H1 (cell line): Measurements from ENCODE around the gene DRC1. TPM values are rescaled to one million over a fixed set of nuclear protein-coding genes. Genes with fewer than 3 reads are reported as not detected.

Experiments used
- CTCF ChIA-PET: fragments of 300-600 bp; sonication (Branson Sonifier 250); formaldehyde crosslinking; loops from one replicate; lab custom pipeline; 2021; ENCODE audit not compliant: partially characterized antibody; lab: Charles Lee
- POLR2A ChIA-PET: fragments of 300-600 bp; sonication (Branson Sonifier 250); formaldehyde crosslinking; loops from one replicate; lab custom pipeline; 2021; ENCODE audit warnings: inconsistent platforms; ENCODE audit not compliant: partially characterized antibody; lab: Charles Lee
- DNase-seq, 2 experiments: peaks; one replicate each; pipeline versions ENCODE4 v3.0.0 to v3.0.0-alpha.2; 2010 to 2022; ENCODE audit warnings: low spot score in 2 of 2, low read depth in 1 of 2, mixed read lengths in 1 of 2
- FAIRE-seq: peaks from 2 replicates; lab custom pipeline; 2011; peaks lifted over from hg19 to GRCh38; lab: Jason Lieb, UNC
- H2AFZ ChIP-seq: 2 replicates; pipeline ENCODE4 v1.8.1; 2012; ENCODE audit warnings: low read length, inconsistent platforms
- H2AK5ac ChIP-seq: 2 replicates; pipeline ENCODE4 v1.6.1; 2013; ENCODE audit warnings: low read depth, low read length
- H2BK120ac ChIP-seq: replicated peaks from 2 replicates; pipeline ENCODE3; 2013; ENCODE audit warnings: low read depth, low read length, inconsistent platforms
- H2BK12ac ChIP-seq: 2 replicates; pipeline ENCODE4 v1.6.1; 2013; ENCODE audit warnings: low read depth, low read length
- H2BK15ac ChIP-seq: 2 replicates; pipeline ENCODE4 v1.6.1; 2013; ENCODE audit warnings: low read length
- H2BK20ac ChIP-seq: 2 replicates; pipeline ENCODE4 v1.6.1; 2013; ENCODE audit warnings: low read length
- H2BK5ac ChIP-seq: 2 replicates; pipeline ENCODE4 v1.6.1; 2013; ENCODE audit warnings: low read depth, low read length
- H3K14ac ChIP-seq: 2 replicates; pipeline ENCODE4 v1.6.1; 2013; ENCODE audit warnings: inconsistent platforms; ENCODE audit not compliant: insufficient read length
- H3K18ac ChIP-seq: 2 replicates; pipeline ENCODE4 v1.6.1; 2013; ENCODE audit warnings: low read length; ENCODE audit errors: extremely low read depth
- H3K23ac ChIP-seq: 2 replicates; pipeline ENCODE4 v1.6.1; 2013; ENCODE audit warnings: inconsistent platforms; ENCODE audit not compliant: insufficient read length
- H3K23me2 ChIP-seq: 2 replicates; pipeline ENCODE4 v1.6.1; 2013; ENCODE audit warnings: low read depth, low read length
- H3K27ac ChIP-seq: 2 replicates; pipeline ENCODE4 v1.6.1; 2011; ENCODE audit warnings: low read depth, low read length, inconsistent platforms
- H3K27me3 ChIP-seq, 4 experiments: replicated peaks in 1 of 4; 1 replicate in 1 of 4; 2 replicates in 3 of 4; pipeline versions ENCODE4 v1.6.1 to v1.8.1; 2011 to 2013; ENCODE audit warnings: low read length in 3 of 4, mild to moderate bottlenecking in 3 of 4, inconsistent platforms in 2 of 4, mixed read lengths in 2 of 4, moderate library complexity in 1 of 4; ENCODE audit not compliant: control insufficient read depth in 3 of 4, insufficient read depth in 3 of 4; ENCODE audit errors: extremely low read depth in 1 of 4
- H3K36me3 ChIP-seq, 4 experiments: 2 replicates each; pipeline versions ENCODE4 v1.6.1 to v1.8.1; 2011 to 2013; ENCODE audit warnings: mild to moderate bottlenecking in 4 of 4, low read length in 3 of 4, moderate library complexity in 2 of 4, control low read depth in 1 of 4, inconsistent platforms in 1 of 4; ENCODE audit not compliant: insufficient read depth in 4 of 4, control insufficient read depth in 2 of 4
- H3K4ac ChIP-seq: replicated peaks from 2 replicates; pipeline ENCODE3; 2013; ENCODE audit warnings: low read length, low read depth, mixed read lengths, inconsistent platforms; ENCODE audit not compliant: insufficient read length
- H3K4me1 ChIP-seq, 4 experiments: replicated peaks in 1 of 4; 1 replicate in 1 of 4; 2 replicates in 3 of 4; pipeline versions ENCODE4 v1.6.1 to v1.8.1; 2011 to 2013; ENCODE audit warnings: low read length in 3 of 4, inconsistent platforms in 2 of 4, mixed read lengths in 1 of 4; ENCODE audit not compliant: insufficient read depth in 4 of 4, control insufficient read depth in 3 of 4
- H3K4me2 ChIP-seq, 2 experiments: 2 replicates each; pipeline versions ENCODE4 v1.6.1 to v1.8.1; 2011 to 2013; ENCODE audit warnings: low read depth in 2 of 2, low read length in 2 of 2, control low read depth in 1 of 2, inconsistent platforms in 1 of 2, mild to moderate bottlenecking in 1 of 2; ENCODE audit not compliant: insufficient read depth in 1 of 2
- H3K4me3 ChIP-seq, 4 experiments: fragments of 200-600, 300-600 bp in 1 of 4; sonication (generic), shearing (Covaris generic), sonication (Bioruptor Twin) in 1 of 4; 2 replicates each; pipeline versions ENCODE4 v1.5.1 to v1.8.1; 2011 to 2016; ENCODE audit warnings: low read length in 4 of 4, low read depth in 3 of 4, control low read depth in 2 of 4, inconsistent platforms in 2 of 4, mild to moderate bottlenecking in 2 of 4, mixed read lengths in 1 of 4, moderate library complexity in 1 of 4; ENCODE audit not compliant: insufficient read depth in 2 of 4; ENCODE audit errors: extremely low read depth in 1 of 4
- H3K56ac ChIP-seq: replicated peaks from 2 replicates; pipeline ENCODE3; 2013; ENCODE audit warnings: low read depth, mild to moderate bottlenecking, mixed read lengths, low read length, inconsistent platforms; ENCODE audit not compliant: insufficient read length
- H3K79me1 ChIP-seq: 2 replicates; pipeline ENCODE4 v1.6.1; 2013; ENCODE audit warnings: low read depth, low read length, control low read depth
- H3K79me2 ChIP-seq, 2 experiments: 2 replicates each; pipeline versions ENCODE4 v1.6.1 to v1.8.1; 2012 to 2013; ENCODE audit warnings: low read length in 2 of 2, mild to moderate bottlenecking in 2 of 2, inconsistent platforms in 1 of 2; ENCODE audit not compliant: insufficient read depth in 2 of 2, control insufficient read depth in 1 of 2
- H3K9ac ChIP-seq, 4 experiments: replicated peaks in 1 of 4; 1 replicate in 1 of 4; 2 replicates in 3 of 4; pipeline versions ENCODE4 v1.6.1 to v1.8.1; 2011 to 2013; ENCODE audit warnings: low read depth in 3 of 4, low read length in 3 of 4, control low read depth in 2 of 4, mild to moderate bottlenecking in 2 of 4, moderate library complexity in 2 of 4, inconsistent platforms in 1 of 4; ENCODE audit errors: extremely low read depth in 1 of 4
- H3K9me3 ChIP-seq, 2 experiments: 2 replicates each; pipeline versions ENCODE4 v1.6.1 to v1.8.1; 2012 to 2013; ENCODE audit warnings: mild to moderate bottlenecking in 2 of 2, moderate library complexity in 2 of 2, control low read depth in 1 of 2, inconsistent platforms in 1 of 2, low read depth in 1 of 2, low read length in 1 of 2, mixed read lengths in 1 of 2; ENCODE audit not compliant: insufficient read depth in 2 of 2
- H4K20me1 ChIP-seq, 2 experiments: replicated peaks in 1 of 2; 2 replicates each; pipeline versions ENCODE3 to v1.8.1; 2011 to 2013; ENCODE audit warnings: inconsistent platforms in 2 of 2, low read length in 2 of 2, mild to moderate bottlenecking in 1 of 2; ENCODE audit not compliant: insufficient read depth in 2 of 2, control insufficient read depth in 1 of 2
- H4K5ac ChIP-seq: 2 replicates; pipeline ENCODE4 v1.6.1; 2013; ENCODE audit warnings: low read length, low read depth, mixed read lengths, inconsistent platforms; ENCODE audit not compliant: insufficient read length
- H4K8ac ChIP-seq: 2 replicates; pipeline ENCODE4 v1.8.0; 2013; ENCODE audit warnings: mild to moderate bottlenecking, moderate library complexity, low read length, inconsistent platforms; ENCODE audit not compliant: insufficient read depth; ENCODE audit errors: extremely low read depth
- H4K91ac ChIP-seq: replicated peaks from 2 replicates; pipeline ENCODE3; 2013; ENCODE audit warnings: low read length, mixed read lengths, inconsistent platforms; ENCODE audit not compliant: insufficient read length
- ATF2 ChIP-seq: IDR thresholded peaks from 2 replicates; pipeline ENCODE4 v1.6.1; 2012; ENCODE audit warnings: low read length, inconsistent platforms
- BACH1 ChIP-seq: IDR thresholded peaks from 2 replicates; pipeline ENCODE4 v1.6.1; 2012; ENCODE audit warnings: low read length, improper control_type of control experiment
- CTBP2 ChIP-seq: IDR thresholded peaks from 2 replicates; pipeline ENCODE4 v1.7.0; 2011; ENCODE audit warnings: borderline replicate concordance, mild to moderate bottlenecking, moderate library complexity, mixed read lengths, low read length; ENCODE audit not compliant: insufficient read depth, insufficient read length
- GTF2F1 ChIP-seq: IDR thresholded peaks from 2 replicates; pipeline ENCODE4 v1.6.1; 2012; ENCODE audit warnings: low read depth, low read length, improper control_type of control experiment, borderline replicate concordance
- KDM4A ChIP-seq: IDR thresholded peaks from one replicate; pipeline ENCODE4 v1.7.1; 2012; ENCODE audit warnings: low read depth, mild to moderate bottlenecking, moderate library complexity, low read length, inconsistent platforms; ENCODE audit not compliant: severe bottlenecking
- POU5F1 ChIP-seq: IDR thresholded peaks from 2 replicates; pipeline ENCODE4 v1.6.1; 2011; ENCODE audit warnings: low read depth, mild to moderate bottlenecking, low read length, moderate library complexity
- RBBP5 ChIP-seq: IDR thresholded peaks from 2 replicates; pipeline ENCODE4 v1.7.1; 2012; ENCODE audit warnings: low read depth, mild to moderate bottlenecking, inconsistent platforms, low read length, moderate library complexity, borderline replicate concordance
- SIX5 ChIP-seq: IDR thresholded peaks from 2 replicates; pipeline ENCODE4 v1.6.1; 2011; ENCODE audit warnings: mild to moderate bottlenecking, low read depth, low read length
- SP2 ChIP-seq: IDR thresholded peaks from 2 replicates; pipeline ENCODE4 v1.6.1; 2012; ENCODE audit warnings: mild to moderate bottlenecking, low read length, inconsistent platforms
- SUZ12 ChIP-seq: fragments of 200-600 bp; sonication (generic); IDR thresholded peaks from 2 replicates; pipeline ENCODE4 v1.6.1; 2012; ENCODE audit warnings: mild to moderate bottlenecking, inconsistent platforms, low read length, moderate library complexity, mixed read lengths
- USF2 ChIP-seq: IDR thresholded peaks from 2 replicates; pipeline ENCODE4 v1.6.1; 2011; ENCODE audit warnings: low read length, improper control_type of control experiment
- ZNF274 ChIP-seq: IDR thresholded peaks from 2 replicates; pipeline ENCODE4 v1.7.0; 2012; ENCODE audit warnings: low read length, borderline replicate concordance; ENCODE audit errors: extremely low read depth
- WGBS, 2 experiments: shearing (Covaris generic) in 1 of 2; methylation state at CpG; one replicate each; pipeline versions ENCODE4 v1.1.6 to v1.1.7; 2013 to 2015; ENCODE audit warnings: low lambda C conversion rate in 2 of 2, mixed read lengths in 2 of 2, inconsistent platforms in 1 of 2, low coverage in 1 of 2, missing lambda C conversion rate in 1 of 2; ENCODE audit not compliant: insufficient replicate concordance in 2 of 2, insufficient coverage in 1 of 2, insufficient read length in 1 of 2; ENCODE audit errors: extremely low coverage in 1 of 2, missing lambda C conversion rate in 1 of 2; 5-methylcytosine and 5-hydroxymethylcytosine counted together
- polyA plus RNA-seq, 7 experiments: library from polyadenylated mRNA; depleted of rRNA in 3 of 7; stranded (reverse) in 5 of 7; unstranded in 2 of 7; fragments of >200 nt in 5 of 7; fragments of 200-250 nt in 2 of 7; gene quantifications; 1 replicate in 5 of 7; 2 replicates in 1 of 7; 4 replicates in 1 of 7; pipeline versions ENCODE4 v1.2.1 to v1.2.3, GENCODE V29; 2011 to 2013; ENCODE audit warnings: missing spikeins in 2 of 7, mixed read lengths in 2 of 7
- total RNA-seq: library from RNA; stranded (reverse); fragmentation: NEBNext Ultra II Directional; extraction: Animal tissue kit (Norgen Biotek cat#: 25700); gene quantifications from 2 replicates; pipeline ENCODE4 v1.2.1, GENCODE V29; 2021

Gene DRC1
- total and polyA plus RNA-seq, 2 of the 8 experiments (the other 6 are each of a cell fraction or from before 2014, with no cell fraction given) = 0.08 TPM; not detected in 1

- Histone ChIP-seq H2BK120ac (no peak overlapping the region), H3K18ac (no peak overlapping the region), H3K23me2 (no peaks in the 10 kb centered on the region), H3K4me1 (no peaks in the 10 kb centered on the region), H3K9ac (no peak overlapping the region), H3K4ac (no peak overlapping the region), H2AK5ac (no peak overlapping the region), H3K9me3 (no peaks in the 10 kb centered on the region), H2BK15ac (no peak overlapping the region), H4K8ac (no peak overlapping the region), H4K91ac (no peak overlapping the region), H3K27ac (no peak overlapping the region), H4K5ac (no peak overlapping the region), H3K4me2 (no peak overlapping the region), H2BK5ac (no peak overlapping the region), H3K36me3 (peaks cover 0 to 22% (median 8%) of the 10 kb centered on the region in 4 experiments; a peak in 6 of 8 replicates), H2AFZ (no peak overlapping the region), H3K79me1 (no peaks in the 10 kb centered on the region), H3K4me3 (no peak overlapping the region), H3K79me2 (no peaks in the 10 kb centered on the region), H2BK20ac (no peak overlapping the region), H4K20me1 (peaks cover 0 to 2% of the 10 kb centered on the region in 2 experiments), H3K14ac (no peak overlapping the region), H3K56ac (no peak overlapping the region), H2BK12ac (no peak overlapping the region), H3K23ac (no peak overlapping the region), H3K27me3 (no peaks in the 10 kb centered on the region)
- ChIA-PET CTCF (interaction anchor here (1.0 to 1.5 kb wide), 2 partner anchors 16 to 198 kb away, joined by 3 to 4 read pairs; no protein-coding TSS in a partner anchor), POLR2A (no interaction called here)
- WGBS, 2 experiments = 92% methylated on average over 3 of the region's 3 CpGs; no CpG with 5 or more reads in 1 of the 2 experiments
- no peak for DNase-seq
- no peak for FAIRE-seq
- TF ChIP-seq CTBP2 (no peak), USF2 (no peak), GTF2F1 (no peak), RBBP5 (no peak), KDM4A (no peak), ZNF274 (no peak), SP2 (no peak), BACH1 (no peak), ATF2 (no peak), POU5F1 (no peak), SIX5 (no peak), SUZ12 (no peak)
These were observed 19.2 kb upstream of the DRC1 start for GRCh38 chr2:26382564-26382963.
